Stomach (tissue), 9 donors: ENCODE data around the gene ZNF841. TPM values are rescaled to one million over a fixed set of nuclear protein-coding genes. Genes with fewer than 3 reads are reported as not detected.

Experiments
- DNase-seq, 2 donors: peaks; one replicate each; pipeline versions ENCODE4 v3.0.0 to v3.0.0-alpha.2; 2013 to 2019
- H3K27ac ChIP-seq, 5 donors: fragments of 200-600 bp in 4 of 5; sonication (generic) in 4 of 5; one replicate each; pipeline ENCODE4 v1.5.1; 2013 to 2019; ENCODE audit warnings: mild to moderate bottlenecking in 1 of 5, moderate library complexity in 1 of 5
- H3K27me3 ChIP-seq, 3 donors: fragments of 200-600 bp; sonication (generic); one replicate each; pipeline ENCODE4 v1.5.1; 2017 to 2019; ENCODE audit warnings: mixed run types in 1 of 3
- H3K36me3 ChIP-seq, 4 donors: fragments of 200-600 bp; sonication (generic); 1 replicate in 3 of 4; 2 replicates in 1 of 4; pipeline ENCODE4 v1.5.1; 2016 to 2019
- H3K4me1 ChIP-seq, 4 donors: fragments of 200-600 bp; sonication (generic); one replicate each; pipeline ENCODE4 v1.5.1; 2016 to 2019
- H3K4me3 ChIP-seq, 4 donors: fragments of 200-600 bp; sonication (generic) in 3 of 4; one replicate each; pipeline ENCODE4 v1.5.1; 2016 to 2019; ENCODE audit warnings: mild to moderate bottlenecking in 1 of 4
- H3K9me3 ChIP-seq, 4 donors: fragments of 200-600 bp; sonication (generic); one replicate each; pipeline ENCODE4 v1.5.1; 2016 to 2019
- CTCF ChIP-seq, 7 experiments: fragments of 450-650 bp in 4 of 7; fragments of 200-600 bp in 3 of 7; sonication (generic) in 3 of 7; IDR thresholded peaks; one replicate each; pipeline ENCODE4 v1.5.1; 2016 to 2019; ENCODE audit warnings: antibody characterized with exemption in 7 of 7, control low read depth in 2 of 7, mild to moderate bottlenecking in 1 of 7
- EP300 ChIP-seq: sonication (generic); formaldehyde crosslinking; IDR thresholded peaks from one replicate; pipeline ENCODE4 v1.6.1; 2017; ENCODE audit warnings: antibody characterized with exemption
- POLR2A ChIP-seq, 4 donors: fragments of 450-650 bp; IDR thresholded peaks; one replicate each; pipeline ENCODE4 v1.6.1; 2016; ENCODE audit warnings: antibody characterized with exemption in 4 of 4, control low read depth in 2 of 4, mild to moderate bottlenecking in 1 of 4, moderate library complexity in 1 of 4
- POLR2AphosphoS5 ChIP-seq, 3 donors: sonication (generic); formaldehyde crosslinking; IDR thresholded peaks; one replicate each; pipeline ENCODE4 v1.6.1; 2016; ENCODE audit warnings: antibody characterized with exemption in 3 of 3
- WGBS, 5 donors: extraction: QIAGEN DNeasy Blood & Tissue Kit in 3 of 5; methylation state at CpG; one replicate each; pipeline versions ENCODE4 v1.1.5 to v1.1.7; 2013 to 2018; 5-methylcytosine and 5-hydroxymethylcytosine counted together
- intact Hi-C: fragments of 100-400 bp; cut with DNase I; formaldehyde crosslinking; loops from one replicate; pipeline ENCODE4 v1.15.1; 2023; ENCODE audit warnings: low total_unique reads
- polyA plus RNA-seq, 3 donors: library from polyadenylated mRNA; stranded (reverse); fragments of 200-250 nt; gene quantifications; one replicate each; pipeline ENCODE4 v1.2.3, GENCODE V29; 2013
- total RNA-seq, 5 donors: library from RNA; depleted of rRNA; stranded (reverse); fragments of >200 nt; gene quantifications; one replicate each; pipeline versions ENCODE4 v1.1.0 to v1.2.3, GENCODE V29; 2014 to 2016
- donor health status: healthy with polysubstance abuse.
- donor health status: Bipolar disorder and iron deficiency.
- donor health status: healthy.

Gene ZNF841
- total and polyA plus RNA-seq, 8 donors, result 4.3 to 47.4 (median 10.9) TPM

GRCh38 chr19:52140032-52140710 is 44.6 kb upstream of the ZNF841 start:
- 5 to 13% (median 9%) methylated on average over 22 of the region's 22 CpGs for WGBS, 5 donors
- H3K4me3 ChIP-seq, result peak overlapping the region; percentile 69 to 92 (median 82)

GRCh38 chr19:52139252-52140031 is 43.9 kb upstream of the ZNF841 start, which contains the start of gene ZNF616:
Gene ZNF616, minus strand, starts transcription at chr19:52139938. Its CDS starts 9,426 bp downstream, at chr19:52130512.
- intact Hi-C loops, result loop anchor here (5.0 kb wide), 1 partner anchor 98 kb away; no protein-coding TSS in a partner anchor
- Histone ChIP-seq H3K27ac (peak within 1 kb of the TSS; percentile 86 to 97 (median 93)), H3K36me3 (peaks cover 0 to 7% (median 2%) of the 10 kb centered on the region in 4 donors), H3K4me3 (peak within 1 kb of the TSS; percentile 69 to 92 (median 82)), H3K4me1 (peaks cover 19 to 28% (median 23%) of the 10 kb centered on the region in 4 donors), H3K9me3 (peaks cover 0 to 18% (median 9%) of the 10 kb centered on the region in 4 donors), H3K27me3 (no peaks in the 10 kb centered on the region)
- peak; percentile 98 to 99 for DNase-seq
- TF ChIP-seq EP300 (no peak), POLR2AphosphoS5 (IDR thresholded peaks at IDR 0.05) (peak; percentile 55 to 93 (median 84)), CTCF (IDR thresholded peaks at IDR 0.05) (peak in 5 of 7 experiments; percentile 57 to 83 (median 76)), POLR2A (IDR thresholded peaks at IDR 0.05) (no peak)
- WGBS, 5 donors, result 0 to 1% (median 0%) methylated on average over 47 to 49 of the region's 49 CpGs

More at GRCh38 chr19:52140032-52140710, 44.6 kb upstream of the ZNF841 start:
- H3K9me3 ChIP-seq, result peaks cover 0 to 11% (median 5%) of the 10 kb centered on the region in 4 donors
- H3K36me3 ChIP-seq, result no peaks in the 10 kb centered on the region
- TF ChIP-seq POLR2A (IDR thresholded peaks at IDR 0.05) (no peak), CTCF (IDR thresholded peaks at IDR 0.05) (no peak), EP300 (no peak), POLR2AphosphoS5 (IDR thresholded peaks at IDR 0.05) (no peak)
- intact Hi-C loops, result loop anchor here (5.0 kb wide), 1 partner anchor 97 kb away; no protein-coding TSS in a partner anchor
- no peaks in the 10 kb centered on the region for H3K27me3 ChIP-seq
- H3K4me1 ChIP-seq, result peaks cover 19 to 28% (median 23%) of the 10 kb centered on the region in 4 donors
- peak overlapping the region; percentile 71 to 97 (median 93) for H3K27ac ChIP-seq
- DNase-seq, result peak in 1 of 2 donors; percentile 47

- H3K27me3 ChIP-seq, result no peaks in the 10 kb centered on the region
- TF ChIP-seq EP300 (no peak), POLR2A (IDR thresholded peaks at IDR 0.05) (no peak), POLR2AphosphoS5 (IDR thresholded peaks at IDR 0.05) (no peak), CTCF (IDR thresholded peaks at IDR 0.05) (no peak)
- H3K9me3 ChIP-seq, result peaks cover 0 to 23% (median 11%) of the 10 kb centered on the region in 4 donors
- H3K36me3 ChIP-seq, result peaks cover 0 to 7% (median 2%) of the 10 kb centered on the region in 4 donors
- H3K4me1 ChIP-seq, result peaks cover 19 to 28% (median 23%) of the 10 kb centered on the region in 4 donors
- intact Hi-C loops, result no loop called here
- WGBS, 5 donors, result 0 to 2% (median 1%) methylated on average over 7 of the region's 7 CpGs
- peak overlapping the region; percentile 86 to 97 (median 93) for H3K27ac ChIP-seq
- H3K4me3 ChIP-seq, result peak overlapping the region; percentile 69 to 92 (median 82)
- DNase-seq, result no peak
These were observed 43.4 kb upstream of the ZNF841 start for GRCh38 chr19:52138983-52139251.

GRCh38 chr19:52138278-52138982 is 42.9 kb upstream of the ZNF841 start:
- intact Hi-C loops, result no loop called here
- H3K27ac ChIP-seq, result peak overlapping the region; percentile 86 to 97 (median 93)
- 5 to 7% (median 7%) methylated on average over 14 of the region's 14 CpGs for WGBS, 5 donors

More at GRCh38 chr19:52138278-52138982, 42.9 kb upstream of the ZNF841 start:
- Histone ChIP-seq H3K9me3 (peaks cover 0 to 28% (median 14%) of the 10 kb centered on the region in 4 donors), H3K27me3 (no peaks in the 10 kb centered on the region), H3K36me3 (peaks cover 0 to 7% (median 2%) of the 10 kb centered on the region in 4 donors), H3K4me3 (peak overlapping the region; percentile 69 to 92 (median 82)), H3K4me1 (peaks cover 19 to 28% (median 23%) of the 10 kb centered on the region in 4 donors)
- peak in 1 of 2 donors; percentile 72 for DNase-seq
- TF ChIP-seq CTCF (IDR thresholded peaks at IDR 0.05) (no peak), POLR2AphosphoS5 (IDR thresholded peaks at IDR 0.05) (no peak), POLR2A (IDR thresholded peaks at IDR 0.05) (no peak), EP300 (no peak)
